SK-N-SH treated with all-trans-retinoic acid at 6 μM for 48 hours (cell line): ENCODE data around the gene RASGRF2.

ENCODE experiments used
- ATAC-seq: fragments of 200-7000 bp; cut with Tn5 transposase; 3 replicates; pipeline ENCODE4 v1.9.1; 2020; ENCODE audit warnings: mild to moderate bottlenecking, moderate library complexity
- ARNTL ChIP-seq: fragments of 450-650 bp; formaldehyde crosslinking; IDR thresholded peaks from 2 replicates; pipeline ENCODE4 v1.5.0; 2020; ENCODE audit warnings: low read depth, mild to moderate bottlenecking, moderate library complexity, borderline replicate concordance
- BACH2 ChIP-seq: fragments of 250-450 bp; sonication (Bioruptor Pico); IDR thresholded peaks from 2 replicates; pipeline ENCODE4 v1.9.0; 2021; ENCODE audit warnings: mild to moderate bottlenecking, borderline replicate concordance
- CSDC2 ChIP-seq: fragments of 250-450 bp; sonication (Bioruptor Pico); IDR thresholded peaks from 2 replicates; pipeline ENCODE4 v1.5.0; 2020; ENCODE audit warnings: mild to moderate bottlenecking, moderate library complexity
- ESRRG ChIP-seq: fragments of 250-450 bp; sonication (Bioruptor Pico); IDR thresholded peaks from 2 replicates; pipeline ENCODE4 v1.6.1; 2021; ENCODE audit warnings: mild to moderate bottlenecking
- GLIS3 ChIP-seq: fragments of 250-450 bp; sonication (Bioruptor Pico); IDR thresholded peaks from 2 replicates; pipeline ENCODE4 v1.5.0; 2020; ENCODE audit warnings: mild to moderate bottlenecking, moderate library complexity
- ISL1 ChIP-seq: fragments of 250-450 bp; sonication (Bioruptor Pico); IDR thresholded peaks from 2 replicates; pipeline ENCODE4 v2.1.2; 2022; ENCODE audit warnings: mild to moderate bottlenecking, moderate library complexity
- PPARA ChIP-seq: fragments of 250-450 bp; sonication (Bioruptor Pico); IDR thresholded peaks from 2 replicates; pipeline ENCODE4 v1.5.0; 2020; ENCODE audit warnings: mild to moderate bottlenecking, borderline replicate concordance
- RARB ChIP-seq: fragments of 250-450 bp; sonication (Bioruptor Pico); IDR thresholded peaks from 2 replicates; pipeline ENCODE4 v1.8.0; 2021; ENCODE audit warnings: mild to moderate bottlenecking, moderate library complexity
- SNAI2 ChIP-seq: fragments of 250-450 bp; sonication (Bioruptor Pico); IDR thresholded peaks from 2 replicates; pipeline ENCODE4 v1.5.0; 2020; ENCODE audit warnings: mild to moderate bottlenecking, moderate library complexity
- TCF4 ChIP-seq: fragments of 250-450 bp; sonication (Bioruptor Pico); IDR thresholded peaks from 2 replicates; pipeline ENCODE4 v1.8.0; 2021; ENCODE audit warnings: mild to moderate bottlenecking, moderate library complexity, borderline replicate concordance
- TOX ChIP-seq: fragments of 250-450 bp; sonication (Bioruptor Pico); IDR thresholded peaks from 2 replicates; pipeline ENCODE4 v1.8.0; 2021; ENCODE audit warnings: mild to moderate bottlenecking, moderate library complexity, borderline replicate concordance
- ZC3H10 ChIP-seq: fragments of 250-450 bp; sonication (Bioruptor Pico); IDR thresholded peaks from 2 replicates; pipeline ENCODE4 v1.5.1; 2021; ENCODE audit warnings: mild to moderate bottlenecking, moderate library complexity
- ZFP3 ChIP-seq: fragments of 250-450 bp; sonication (Bioruptor Pico); IDR thresholded peaks from 2 replicates; pipeline ENCODE4 v1.5.0; 2020; ENCODE audit warnings: mild to moderate bottlenecking, moderate library complexity
- ZFP30 ChIP-seq: fragments of 450-650 bp; formaldehyde crosslinking; IDR thresholded peaks from 2 replicates; pipeline ENCODE4 v1.5.0; 2022; ENCODE audit warnings: mild to moderate bottlenecking, moderate library complexity
- ZNF565 ChIP-seq: fragments of 450-650 bp; formaldehyde crosslinking; conservative IDR thresholded peaks from 2 replicates; pipeline ENCODE4 v1.5.0; 2020; ENCODE audit warnings: low read depth, mild to moderate bottlenecking, moderate library complexity
- ZNF70 ChIP-seq: fragments of 450-650 bp; formaldehyde crosslinking; IDR thresholded peaks from 2 replicates; pipeline ENCODE4 v1.5.0; 2020; ENCODE audit warnings: mild to moderate bottlenecking, moderate library complexity
- ZNF8 ChIP-seq: fragments of 450-650 bp; formaldehyde crosslinking; IDR thresholded peaks from 2 replicates; pipeline ENCODE4 v1.5.0; 2020; ENCODE audit warnings: mild to moderate bottlenecking, moderate library complexity
- TF ChIP-seq, protein P1 (sequence below): fragments of 250-450 bp; sonication (Bioruptor Pico); IDR thresholded peaks from 2 replicates; pipeline ENCODE4 v1.5.1; 2020; ENCODE audit warnings: low read depth, mild to moderate bottlenecking, moderate library complexity
- TF ChIP-seq, protein P2 (sequence below): fragments of 250-450 bp; sonication (Bioruptor Pico); IDR thresholded peaks from 2 replicates; pipeline ENCODE4 v1.8.0; 2020; ENCODE audit warnings: mild to moderate bottlenecking, moderate library complexity, borderline replicate concordance
- TF ChIP-seq, protein P3 (sequence below): fragments of 250-450 bp; sonication (Bioruptor Pico); IDR thresholded peaks from 2 replicates; pipeline ENCODE4 v1.8.0; 2021; ENCODE audit warnings: low read depth, mild to moderate bottlenecking, moderate library complexity, borderline replicate concordance
- TF ChIP-seq, protein P4 (sequence below): fragments of 250-450 bp; sonication (Bioruptor Pico); IDR thresholded peaks from 2 replicates; pipeline ENCODE4 v1.5.1; 2021; ENCODE audit warnings: mild to moderate bottlenecking, moderate library complexity
- TF ChIP-seq, protein P5 (sequence below): fragments of 250-450 bp; sonication (Bioruptor Pico); IDR thresholded peaks from 2 replicates; pipeline ENCODE4 v1.5.0; 2020; ENCODE audit warnings: mild to moderate bottlenecking, moderate library complexity

Gene RASGRF2

DNA sequence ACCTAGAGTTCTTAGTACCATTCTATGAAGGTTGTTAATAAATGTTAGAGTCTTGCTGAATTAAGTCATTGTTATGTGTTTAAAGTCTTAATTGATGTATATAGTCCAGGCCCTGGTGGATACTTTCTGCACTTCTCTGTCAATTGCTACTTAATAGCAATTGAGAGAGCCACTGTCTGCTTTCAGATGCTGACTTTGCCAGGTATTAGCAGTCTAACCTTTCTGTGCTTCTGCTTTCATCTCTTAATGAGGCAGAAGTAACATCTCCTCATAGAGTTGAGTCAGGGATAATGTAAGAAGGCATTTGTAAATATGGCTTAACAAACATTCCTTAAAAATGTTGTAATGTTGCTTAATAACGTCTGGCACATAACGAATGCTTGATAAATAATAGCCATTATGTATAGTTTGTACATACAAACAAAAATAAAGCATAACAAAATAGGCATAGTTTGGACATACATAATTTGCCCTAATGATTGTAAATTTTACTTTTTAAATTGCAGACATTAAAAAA is 28.3 kb downstream of the RASGRF2 start:
- ATAC-seq: no peak
- no peak for TF ChIP-seq GLIS3 (CRISPR knock-in tag)
- TF ChIP-seq, protein P1, sequence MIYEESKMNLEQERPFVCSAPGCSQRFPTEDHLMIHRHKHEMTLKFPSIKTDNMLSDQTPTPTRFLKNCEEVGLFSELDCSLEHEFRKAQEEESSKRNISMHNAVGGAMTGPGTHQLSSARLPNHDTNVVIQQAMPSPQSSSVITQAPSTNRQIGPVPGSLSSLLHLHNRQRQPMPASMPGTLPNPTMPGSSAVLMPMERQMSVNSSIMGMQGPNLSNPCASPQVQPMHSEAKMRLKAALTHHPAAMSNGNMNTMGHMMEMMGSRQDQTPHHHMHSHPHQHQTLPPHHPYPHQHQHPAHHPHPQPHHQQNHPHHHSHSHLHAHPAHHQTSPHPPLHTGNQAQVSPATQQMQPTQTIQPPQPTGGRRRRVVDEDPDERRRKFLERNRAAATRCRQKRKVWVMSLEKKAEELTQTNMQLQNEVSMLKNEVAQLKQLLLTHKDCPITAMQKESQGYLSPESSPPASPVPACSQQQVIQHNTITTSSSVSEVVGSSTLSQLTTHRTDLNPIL (CRISPR knock-in tag): no peak
- TF ChIP-seq ARNTL: no peak
- TF ChIP-seq, protein P2, sequence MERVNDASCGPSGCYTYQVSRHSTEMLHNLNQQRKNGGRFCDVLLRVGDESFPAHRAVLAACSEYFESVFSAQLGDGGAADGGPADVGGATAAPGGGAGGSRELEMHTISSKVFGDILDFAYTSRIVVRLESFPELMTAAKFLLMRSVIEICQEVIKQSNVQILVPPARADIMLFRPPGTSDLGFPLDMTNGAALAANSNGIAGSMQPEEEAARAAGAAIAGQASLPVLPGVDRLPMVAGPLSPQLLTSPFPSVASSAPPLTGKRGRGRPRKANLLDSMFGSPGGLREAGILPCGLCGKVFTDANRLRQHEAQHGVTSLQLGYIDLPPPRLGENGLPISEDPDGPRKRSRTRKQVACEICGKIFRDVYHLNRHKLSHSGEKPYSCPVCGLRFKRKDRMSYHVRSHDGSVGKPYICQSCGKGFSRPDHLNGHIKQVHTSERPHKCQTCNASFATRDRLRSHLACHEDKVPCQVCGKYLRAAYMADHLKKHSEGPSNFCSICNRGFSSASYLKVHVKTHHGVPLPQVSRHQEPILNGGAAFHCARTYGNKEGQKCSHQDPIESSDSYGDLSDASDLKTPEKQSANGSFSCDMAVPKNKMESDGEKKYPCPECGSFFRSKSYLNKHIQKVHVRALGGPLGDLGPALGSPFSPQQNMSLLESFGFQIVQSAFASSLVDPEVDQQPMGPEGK: no peak
- no peak for TF ChIP-seq ESRRG (CRISPR knock-in tag)
- TF ChIP-seq, protein P3, sequence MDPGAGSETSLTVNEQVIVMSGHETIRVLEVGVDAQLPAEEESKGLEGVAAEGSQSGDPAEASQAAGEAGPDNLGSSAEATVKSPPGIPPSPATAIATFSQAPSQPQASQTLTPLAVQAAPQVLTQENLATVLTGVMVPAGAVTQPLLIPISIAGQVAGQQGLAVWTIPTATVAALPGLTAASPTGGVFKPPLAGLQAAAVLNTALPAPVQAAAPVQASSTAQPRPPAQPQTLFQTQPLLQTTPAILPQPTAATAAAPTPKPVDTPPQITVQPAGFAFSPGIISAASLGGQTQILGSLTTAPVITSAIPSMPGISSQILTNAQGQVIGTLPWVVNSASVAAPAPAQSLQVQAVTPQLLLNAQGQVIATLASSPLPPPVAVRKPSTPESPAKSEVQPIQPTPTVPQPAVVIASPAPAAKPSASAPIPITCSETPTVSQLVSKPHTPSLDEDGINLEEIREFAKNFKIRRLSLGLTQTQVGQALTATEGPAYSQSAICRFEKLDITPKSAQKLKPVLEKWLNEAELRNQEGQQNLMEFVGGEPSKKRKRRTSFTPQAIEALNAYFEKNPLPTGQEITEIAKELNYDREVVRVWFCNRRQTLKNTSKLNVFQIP (CRISPR knock-in tag): no peak
- no peak for TF ChIP-seq ZNF8
- TF ChIP-seq RARB (CRISPR knock-in tag): no peak
- no peak for TF ChIP-seq SNAI2 (CRISPR knock-in tag)

DNA sequence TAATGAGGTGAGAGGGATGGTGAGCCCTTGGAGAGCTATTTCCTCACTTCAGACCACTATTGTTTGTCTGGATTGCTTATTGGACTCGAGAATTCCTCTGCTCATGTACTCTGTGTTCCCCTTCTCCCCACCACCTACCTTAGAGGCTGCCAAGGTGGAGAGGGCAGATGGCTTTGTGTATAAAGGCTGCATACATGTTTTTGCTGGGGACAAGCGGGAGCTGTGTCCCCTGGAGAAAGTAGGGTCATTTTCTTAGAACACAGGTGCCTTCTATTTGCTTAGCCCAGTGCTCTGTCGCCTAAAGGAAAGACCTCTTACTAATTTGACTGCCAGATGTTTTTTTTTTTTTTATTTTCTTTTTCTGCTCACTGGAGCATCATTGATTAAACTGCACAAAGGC is 29.7 kb downstream of the RASGRF2 start:
- TF ChIP-seq PPARA (CRISPR knock-in tag): no peak
- TF ChIP-seq ISL1: no peak
- TF ChIP-seq ESRRG (CRISPR knock-in tag): no peak
- TF ChIP-seq, all 23 proteins: peak for 0

DNA sequence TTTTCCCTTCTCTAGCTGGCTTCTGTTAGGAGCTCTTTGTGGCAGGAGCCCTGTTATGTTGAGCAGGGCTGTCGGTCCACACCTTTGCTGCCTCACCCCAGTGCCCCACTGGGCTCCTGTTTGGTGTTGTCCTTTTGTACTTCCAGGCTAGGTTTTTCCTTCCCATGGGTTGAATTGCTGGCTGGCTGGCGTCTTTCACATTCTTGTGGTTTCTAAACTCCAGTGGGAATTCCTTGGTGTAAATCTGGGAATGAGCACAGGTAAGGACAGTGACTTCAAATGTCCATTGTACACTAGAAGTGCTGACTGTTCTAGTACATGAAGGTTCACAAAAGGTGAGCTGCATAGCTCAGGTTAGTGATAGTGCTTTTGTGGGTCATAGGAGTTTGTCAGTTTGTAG is 30.4 kb downstream of the RASGRF2 start:
- ATAC-seq: no peak
- TF ChIP-seq TCF4 (CRISPR knock-in tag) (no peak), ZC3H10 (CRISPR knock-in tag) (no peak), ZFP3 (no peak), CSDC2 (no peak), ZNF565 (CRISPR knock-in tag) (no peak), BACH2 (CRISPR knock-in tag) (no peak), ESRRG (CRISPR knock-in tag) (no peak), ZNF70 (no peak), SNAI2 (CRISPR knock-in tag) (no peak), ZFP30 (CRISPR knock-in tag) (no peak), ZNF8 (no peak), ARNTL (no peak), TOX (CRISPR knock-in tag) (no peak)
- TF ChIP-seq, protein P3 (CRISPR knock-in tag): no peak
- TF ChIP-seq, protein P4, sequence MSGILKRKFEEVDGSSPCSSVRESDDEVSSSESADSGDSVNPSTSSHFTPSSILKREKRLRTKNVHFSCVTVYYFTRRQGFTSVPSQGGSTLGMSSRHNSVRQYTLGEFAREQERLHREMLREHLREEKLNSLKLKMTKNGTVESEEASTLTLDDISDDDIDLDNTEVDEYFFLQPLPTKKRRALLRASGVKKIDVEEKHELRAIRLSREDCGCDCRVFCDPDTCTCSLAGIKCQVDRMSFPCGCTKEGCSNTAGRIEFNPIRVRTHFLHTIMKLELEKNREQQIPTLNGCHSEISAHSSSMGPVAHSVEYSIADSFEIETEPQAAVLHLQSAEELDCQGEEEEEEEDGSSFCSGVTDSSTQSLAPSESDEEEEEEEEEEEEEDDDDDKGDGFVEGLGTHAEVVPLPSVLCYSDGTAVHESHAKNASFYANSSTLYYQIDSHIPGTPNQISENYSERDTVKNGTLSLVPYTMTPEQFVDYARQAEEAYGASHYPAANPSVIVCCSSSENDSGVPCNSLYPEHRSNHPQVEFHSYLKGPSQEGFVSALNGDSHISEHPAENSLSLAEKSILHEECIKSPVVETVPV (CRISPR knock-in tag): no peak
- TF ChIP-seq, protein P2: no peak
- TF ChIP-seq, protein P5, sequence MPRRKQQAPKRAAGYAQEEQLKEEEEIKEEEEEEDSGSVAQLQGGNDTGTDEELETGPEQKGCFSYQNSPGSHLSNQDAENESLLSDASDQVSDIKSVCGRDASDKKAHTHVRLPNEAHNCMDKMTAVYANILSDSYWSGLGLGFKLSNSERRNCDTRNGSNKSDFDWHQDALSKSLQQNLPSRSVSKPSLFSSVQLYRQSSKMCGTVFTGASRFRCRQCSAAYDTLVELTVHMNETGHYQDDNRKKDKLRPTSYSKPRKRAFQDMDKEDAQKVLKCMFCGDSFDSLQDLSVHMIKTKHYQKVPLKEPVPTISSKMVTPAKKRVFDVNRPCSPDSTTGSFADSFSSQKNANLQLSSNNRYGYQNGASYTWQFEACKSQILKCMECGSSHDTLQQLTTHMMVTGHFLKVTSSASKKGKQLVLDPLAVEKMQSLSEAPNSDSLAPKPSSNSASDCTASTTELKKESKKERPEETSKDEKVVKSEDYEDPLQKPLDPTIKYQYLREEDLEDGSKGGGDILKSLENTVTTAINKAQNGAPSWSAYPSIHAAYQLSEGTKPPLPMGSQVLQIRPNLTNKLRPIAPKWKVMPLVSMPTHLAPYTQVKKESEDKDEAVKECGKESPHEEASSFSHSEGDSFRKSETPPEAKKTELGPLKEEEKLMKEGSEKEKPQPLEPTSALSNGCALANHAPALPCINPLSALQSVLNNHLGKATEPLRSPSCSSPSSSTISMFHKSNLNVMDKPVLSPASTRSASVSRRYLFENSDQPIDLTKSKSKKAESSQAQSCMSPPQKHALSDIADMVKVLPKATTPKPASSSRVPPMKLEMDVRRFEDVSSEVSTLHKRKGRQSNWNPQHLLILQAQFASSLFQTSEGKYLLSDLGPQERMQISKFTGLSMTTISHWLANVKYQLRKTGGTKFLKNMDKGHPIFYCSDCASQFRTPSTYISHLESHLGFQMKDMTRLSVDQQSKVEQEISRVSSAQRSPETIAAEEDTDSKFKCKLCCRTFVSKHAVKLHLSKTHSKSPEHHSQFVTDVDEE (CRISPR knock-in tag): no peak

More for the DNA sequence above, 29.7 kb downstream of the RASGRF2 start:
- no peak for ATAC-seq
